GF-D8 (cell line): Measurements from ENCODE around the gene DNAI4.
"Not testable (repeated sequence)": the region's sequence is repeated elsewhere in the genome, so short reads cannot be mapped to it uniquely, and the experiment has no call there.

Source experiments
- DNase-seq: peaks from one replicate; lab custom pipeline; 2025; lab: John Stamatoyannopoulos, UW

The DNAI4 gene

GRCh38 chr1:66833112-66833511 is 91.5 kb downstream of the DNAI4 start:
- no peak for DNase-seq

GRCh38 chr1:66831529-66832239 is 93.0 kb downstream of the DNAI4 start:
- no peak for DNase-seq

GRCh38 chr1:66824771-66825170 is 99.9 kb downstream of the DNAI4 start:
- no peak for DNase-seq

GRCh38 chr1:66809736-66810326 is 114.8 kb downstream of the DNAI4 start:
- no peak for DNase-seq

- DNase-seq = no peak
Measured at GRCh38 chr1:66809245-66809644, 115.4 kb downstream of the DNAI4 start.

GRCh38 chr1:66795839-66796238 is 128.8 kb downstream of the DNAI4 start:
- not testable (repeated sequence) for DNase-seq

GRCh38 chr1:66791621-66792610 is 132.7 kb downstream of the DNAI4 start:
- DNase-seq = no peak

- DNase-seq = no peak
Measured at GRCh38 chr1:66788231-66788939, 136.3 kb downstream of the DNAI4 start.

GRCh38 chr1:66787641-66788040 is 137.0 kb downstream of the DNAI4 start:
- no peak for DNase-seq

GRCh38 chr1:66785800-66786199 is 138.9 kb downstream of the DNAI4 start:
- not testable (repeated sequence) for DNase-seq

GRCh38 chr1:66779475-66780078 is 145.1 kb downstream of the DNAI4 start:
- no peak for DNase-seq

- DNase-seq = no peak
Measured at GRCh38 chr1:66778969-66779368, 145.7 kb downstream of the DNAI4 start.

- no peak for DNase-seq
Measured at GRCh38 chr1:66778266-66778665, 146.4 kb downstream of the DNAI4 start.

GRCh38 chr1:66777831-66778230 is 146.8 kb downstream of the DNAI4 start:
- no peak for DNase-seq

- no peak for DNase-seq
Measured at GRCh38 chr1:66775646-66776045, 149.0 kb downstream of the DNAI4 start.

- DNase-seq = no peak
Measured at GRCh38 chr1:66774438-66774837, 150.2 kb downstream of the DNAI4 start.

- DNase-seq = no peak
Measured at GRCh38 chr1:66773227-66773626, 151.4 kb downstream of the DNAI4 start.

GRCh38 chr1:66770694-66771093 is 154.0 kb downstream of the DNAI4 start:
- DNase-seq = no peak

- no peak for DNase-seq
Measured at GRCh38 chr1:66770240-66770639, 154.4 kb downstream of the DNAI4 start.

GRCh38 chr1:66769512-66770229 is 155.0 kb downstream of the DNAI4 start:
- no peak for DNase-seq

- DNase-seq = no peak
Measured at GRCh38 chr1:66768965-66769364, 155.7 kb downstream of the DNAI4 start.
